ENCODE results near the gene CA6.

DNA sequence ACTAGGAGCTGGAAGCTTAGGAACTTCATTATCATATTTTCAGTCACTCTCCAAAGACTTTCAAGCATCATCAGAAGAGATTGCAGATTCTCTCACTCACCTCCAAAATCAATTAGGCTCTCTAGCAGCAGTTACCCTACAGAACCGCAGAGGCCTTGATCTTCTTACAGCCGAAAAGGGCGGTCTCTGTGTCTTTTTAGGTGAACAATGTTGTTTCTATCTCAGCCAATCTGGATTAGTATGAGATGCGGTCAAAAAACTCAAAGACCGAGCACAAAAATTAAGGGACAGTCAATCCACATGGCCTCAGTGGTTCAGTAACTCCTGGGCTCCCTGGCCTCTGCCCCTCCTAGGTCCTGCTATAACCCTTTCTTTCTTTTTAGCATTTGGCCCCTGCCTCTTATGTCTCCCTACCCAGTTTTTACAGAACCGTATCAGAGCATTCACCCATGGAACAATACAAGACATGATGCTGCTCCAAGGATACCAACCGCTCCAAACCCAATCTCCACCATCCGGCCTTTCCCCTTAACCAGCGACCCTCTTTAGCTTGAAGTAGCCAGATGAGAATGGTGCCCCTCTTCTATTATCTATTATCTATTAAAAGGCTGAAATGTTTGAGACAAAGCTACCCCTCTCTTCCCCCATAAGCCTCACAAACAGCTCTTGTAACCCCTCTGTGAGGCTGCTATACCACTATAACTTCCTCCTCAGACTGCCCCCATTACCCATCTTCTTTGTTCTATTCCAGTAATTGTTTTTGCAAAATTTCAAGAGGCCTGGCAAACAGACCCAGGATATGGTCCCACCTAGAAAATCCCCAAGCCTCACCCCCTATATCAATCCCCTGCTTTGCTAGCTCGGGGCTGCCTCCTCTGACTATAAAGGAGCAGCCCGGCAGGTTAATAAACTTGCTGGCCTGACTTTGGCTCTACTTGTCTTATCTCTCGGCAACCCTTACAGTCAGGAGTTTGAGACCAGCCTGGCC is 18.7 kb upstream of the CA6 start:
- TF ChIP-seq GATA3 (IDR thresholded peaks at IDR 0.05; ENCODE audit: low read depth, low read length) (no peak), GATA2 (IDR thresholded peaks at IDR 0.05; ENCODE audit: low read depth, low read length) (no peak)

All from SH-SY5Y (cell line).